HG03565 (cell line): ENCODE measurements around the gene EFCAB13.

Experiments used
- ATAC-seq: cut with Tn5 transposase; IDR thresholded peaks from one replicate; pipeline ENCODE4 v1.9.1; 2021; ENCODE audit warnings: mild to moderate bottlenecking, moderate library complexity; ENCODE audit not compliant: unreplicated experiment

EFCAB13 gene

DNA sequence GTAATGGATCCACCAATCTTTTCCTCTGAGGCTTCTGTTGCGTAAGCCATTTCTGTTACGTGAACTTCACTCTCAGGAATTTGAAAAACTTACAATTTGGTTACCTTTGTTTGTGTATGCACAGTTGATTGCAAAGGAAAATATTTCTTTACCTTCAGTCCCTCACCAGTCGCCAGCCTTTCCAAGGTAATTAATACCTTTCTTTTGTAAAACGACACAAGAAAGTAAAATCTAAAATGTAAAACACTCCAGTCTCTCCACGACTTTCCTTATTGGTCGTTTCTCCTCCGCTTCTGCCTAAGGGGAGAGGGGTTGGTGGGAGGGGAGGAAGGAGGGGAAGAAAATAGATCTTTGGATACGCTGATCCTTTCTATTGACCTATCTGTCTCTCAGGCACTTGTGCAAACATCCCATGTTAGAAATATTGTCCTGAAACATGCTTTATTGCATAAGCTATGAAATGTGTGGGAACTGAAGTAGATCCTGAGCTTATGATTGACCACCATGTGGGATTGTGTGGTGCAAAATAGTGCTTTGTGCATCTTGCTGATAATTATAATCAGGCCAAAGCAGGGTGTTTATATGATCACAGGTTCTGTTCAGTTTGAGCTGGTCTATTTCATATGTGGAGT is 32.4 kb upstream of the EFCAB13 start:
- no peak for ATAC-seq

DNA sequence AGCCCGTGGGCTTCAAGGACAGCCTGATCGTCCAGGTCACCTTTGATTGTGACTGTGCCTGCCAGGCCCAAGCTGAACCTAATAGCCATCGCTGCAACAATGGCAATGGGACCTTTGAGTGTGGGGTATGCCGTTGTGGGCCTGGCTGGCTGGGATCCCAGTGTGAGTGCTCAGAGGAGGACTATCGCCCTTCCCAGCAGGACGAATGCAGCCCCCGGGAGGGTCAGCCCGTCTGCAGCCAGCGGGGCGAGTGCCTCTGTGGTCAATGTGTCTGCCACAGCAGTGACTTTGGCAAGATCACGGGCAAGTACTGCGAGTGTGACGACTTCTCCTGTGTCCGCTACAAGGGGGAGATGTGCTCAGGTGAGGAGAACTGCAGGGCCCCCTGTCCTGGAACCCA is 31.5 kb upstream of the EFCAB13 start:
- no peak for ATAC-seq

DNA sequence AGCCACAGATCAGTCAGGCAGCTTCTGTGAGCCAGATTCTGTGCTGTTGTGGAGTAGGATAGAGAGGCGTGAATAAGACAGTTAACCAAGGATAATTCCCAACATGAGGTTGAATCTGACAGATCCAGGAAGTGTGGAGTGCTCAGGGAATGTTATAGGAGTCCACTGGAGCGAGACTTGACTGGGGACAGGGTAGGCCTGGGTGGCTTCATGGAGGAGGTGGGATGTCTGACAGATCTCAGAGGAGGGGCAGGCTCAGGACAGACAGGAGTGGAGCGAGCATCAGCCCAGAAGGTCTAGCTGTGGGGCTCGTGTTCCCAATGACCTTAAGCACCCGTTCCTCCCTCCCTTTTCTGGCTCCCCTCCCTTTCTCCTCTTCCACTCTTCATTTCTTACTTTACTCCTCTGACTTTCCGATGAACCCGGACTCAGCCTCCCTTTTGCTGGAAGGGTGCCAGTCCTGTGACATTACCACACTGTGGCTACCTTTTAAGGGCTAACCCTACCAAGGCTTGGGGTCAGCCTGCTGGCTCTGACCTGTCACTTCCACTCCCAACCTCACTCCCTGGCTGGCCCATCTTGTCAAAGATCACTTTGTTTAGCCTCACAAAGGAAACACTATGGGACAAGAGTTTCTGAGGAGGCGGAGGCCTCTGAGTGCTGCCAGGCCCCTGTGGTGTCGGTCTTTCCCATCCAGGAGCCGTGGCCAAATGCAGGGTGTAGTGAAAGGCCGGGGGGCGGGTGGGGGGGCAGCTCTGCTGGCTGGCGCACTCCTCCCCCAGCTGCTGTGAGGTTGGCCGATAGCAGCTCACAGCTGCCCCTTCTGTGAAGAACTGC is 28.5 kb upstream of the EFCAB13 start:
- ATAC-seq, result no peak

DNA sequence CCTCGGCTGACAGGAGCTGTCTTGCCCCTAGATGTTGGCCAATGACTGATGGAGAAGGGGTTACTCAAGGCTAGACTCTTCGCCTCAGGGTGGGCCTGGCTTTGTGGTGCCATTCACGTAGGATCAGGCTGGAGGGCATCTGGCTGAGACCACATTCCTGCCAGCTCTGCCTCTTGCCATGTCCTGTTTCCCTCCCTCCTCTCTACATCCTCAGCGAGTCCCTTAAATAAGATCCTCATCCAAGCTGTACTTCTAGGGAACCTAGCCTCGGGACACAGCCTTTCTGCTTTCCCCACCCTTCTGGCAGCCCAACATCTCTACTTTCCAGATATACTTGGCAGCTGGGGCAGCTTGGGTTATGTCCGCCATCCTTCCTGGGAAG is 27.9 kb upstream of the EFCAB13 start:
- ATAC-seq, result no peak

DNA sequence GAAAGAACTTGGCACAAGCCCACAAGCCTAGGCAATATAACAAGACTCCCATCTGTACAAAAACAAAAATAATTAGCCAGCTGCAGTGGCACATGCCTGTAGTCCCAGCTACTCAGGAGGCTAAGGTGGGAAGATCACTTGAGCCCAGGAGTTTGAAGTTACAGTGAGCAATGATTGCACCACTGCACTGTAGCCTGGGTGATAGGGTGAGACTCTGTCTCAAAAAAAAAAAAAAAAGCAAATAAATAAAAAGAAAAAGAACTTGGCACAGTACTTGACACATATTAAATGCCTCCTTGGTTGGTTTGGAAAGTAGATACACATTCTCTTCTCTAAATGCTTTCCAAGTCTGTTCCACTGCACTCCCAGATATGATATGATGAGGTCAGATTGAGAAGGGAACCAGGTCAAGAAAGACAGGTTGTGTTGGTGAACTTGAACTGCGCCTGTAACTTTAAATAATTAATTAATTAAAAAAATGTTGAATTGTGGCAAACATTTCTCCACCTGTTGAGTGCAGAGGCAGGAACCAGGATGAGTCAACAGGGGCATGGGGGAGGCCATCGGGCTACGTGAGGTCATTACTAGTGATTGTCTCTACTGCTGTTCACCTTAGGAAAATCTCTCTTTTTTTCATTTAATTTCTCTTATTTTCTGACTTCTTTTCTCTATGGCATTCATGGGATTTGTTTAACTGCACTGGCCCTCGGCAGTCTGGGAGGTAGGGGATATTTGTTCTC is 25.9 kb upstream of the EFCAB13 start:
- ATAC-seq, result no peak

DNA sequence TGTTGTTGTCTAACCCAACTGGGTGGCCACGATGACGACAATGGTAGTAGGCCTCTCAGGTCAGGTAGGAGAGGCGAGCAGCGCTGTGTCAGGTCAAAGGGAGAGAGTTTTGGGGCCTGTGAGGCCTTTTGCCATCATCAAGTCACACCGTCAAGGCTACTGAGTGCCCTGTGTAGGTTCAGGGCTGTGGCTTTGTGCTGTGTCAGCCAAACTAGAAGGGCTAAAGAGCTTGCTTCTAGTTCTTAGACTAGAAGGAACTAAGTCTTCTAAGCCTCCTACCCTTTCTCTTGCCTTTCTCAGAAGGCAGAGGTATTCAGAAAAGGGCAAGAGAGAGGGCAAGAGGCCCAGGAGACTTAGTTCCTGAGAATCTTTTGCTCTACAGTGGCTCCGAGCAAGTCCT is 25.0 kb upstream of the EFCAB13 start:
- ATAC-seq, result no peak

DNA sequence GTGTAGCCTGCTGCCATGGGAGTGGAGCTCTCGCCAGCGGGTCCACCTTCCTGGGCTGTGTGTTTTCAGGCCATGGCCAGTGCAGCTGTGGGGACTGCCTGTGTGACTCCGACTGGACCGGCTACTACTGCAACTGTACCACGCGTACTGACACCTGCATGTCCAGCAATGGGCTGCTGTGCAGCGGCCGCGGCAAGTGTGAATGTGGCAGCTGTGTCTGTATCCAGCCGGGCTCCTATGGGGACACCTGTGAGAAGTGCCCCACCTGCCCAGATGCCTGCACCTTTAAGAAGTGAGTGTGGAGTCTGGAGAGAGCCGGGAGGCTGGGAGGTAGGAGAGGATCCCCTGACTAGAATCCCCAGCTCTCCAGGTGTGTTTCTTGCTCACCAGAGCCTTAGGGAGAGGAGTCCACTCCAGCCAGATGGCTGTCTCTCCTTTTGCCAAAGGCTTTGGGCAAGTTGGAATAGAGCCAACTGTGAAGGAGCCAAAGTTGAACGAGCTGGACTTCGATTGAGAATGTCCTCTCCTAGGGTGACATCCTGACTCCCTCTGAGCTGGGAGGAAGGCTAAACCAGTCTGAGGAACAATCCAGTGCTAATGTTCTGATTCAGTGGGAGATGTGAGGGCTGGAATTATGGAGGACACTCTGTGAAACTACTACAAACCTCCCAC is 24.4 kb upstream of the EFCAB13 start:
- ATAC-seq, result no peak

DNA sequence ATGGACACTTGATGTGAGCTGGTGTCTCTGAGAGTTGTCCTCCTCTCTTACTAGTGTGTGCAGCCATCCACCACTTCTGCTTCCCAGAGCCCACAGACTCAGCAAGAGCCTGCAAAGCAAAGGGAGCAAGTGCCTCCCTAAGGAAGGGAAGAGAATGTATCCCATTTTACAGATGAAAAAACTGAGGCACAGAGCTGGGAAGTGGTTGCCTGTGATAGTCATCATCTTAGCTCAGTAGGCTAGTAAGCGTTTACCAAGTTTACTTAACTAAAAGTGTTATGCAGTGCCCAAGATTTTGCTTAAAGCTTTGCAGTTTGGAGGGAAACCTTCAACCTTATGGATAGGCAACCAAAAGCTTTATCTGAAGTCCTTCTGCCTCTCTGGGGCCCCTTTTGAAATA is 23.0 kb upstream of the EFCAB13 start:
- no peak for ATAC-seq

DNA sequence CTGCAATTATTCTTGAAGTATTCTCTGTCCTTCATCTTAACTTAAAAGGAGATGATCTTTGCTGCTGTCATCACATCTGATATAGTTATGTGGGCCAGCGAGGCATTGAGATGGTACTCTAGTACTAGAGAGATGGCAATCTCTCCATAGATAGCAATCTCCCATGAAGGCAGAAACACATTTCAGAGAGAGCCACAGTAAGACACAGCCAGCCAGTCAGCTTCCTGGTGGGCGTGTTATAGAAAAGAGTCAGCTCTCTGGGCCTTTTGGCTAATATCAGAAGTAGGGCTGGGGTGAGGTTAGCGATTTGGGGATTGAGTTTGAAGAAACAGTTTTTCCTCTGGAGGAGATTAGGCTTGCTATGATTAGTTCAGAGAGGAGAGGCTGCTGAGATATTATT is 22.6 kb upstream of the EFCAB13 start:
- ATAC-seq, result no peak

DNA sequence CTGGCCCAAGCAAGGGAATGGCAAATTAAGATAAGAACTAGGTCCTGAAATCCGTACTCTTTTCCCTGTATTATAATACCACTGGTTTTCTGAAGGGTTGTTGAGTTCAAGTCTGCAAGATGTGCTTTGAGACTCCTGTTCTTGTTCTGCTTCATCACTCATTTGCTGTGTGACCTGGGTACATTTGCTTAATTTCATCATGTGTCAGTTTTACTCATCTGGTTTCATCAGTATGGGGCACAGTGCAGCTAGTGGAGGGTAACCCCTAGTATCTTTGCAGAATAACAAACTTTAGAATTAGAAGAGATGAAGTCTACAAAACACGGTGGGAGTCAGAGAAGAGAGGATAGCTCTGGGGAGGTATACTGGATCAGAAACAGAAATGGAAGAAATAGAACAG is 21.9 kb upstream of the EFCAB13 start:
- ATAC-seq, result no peak

DNA sequence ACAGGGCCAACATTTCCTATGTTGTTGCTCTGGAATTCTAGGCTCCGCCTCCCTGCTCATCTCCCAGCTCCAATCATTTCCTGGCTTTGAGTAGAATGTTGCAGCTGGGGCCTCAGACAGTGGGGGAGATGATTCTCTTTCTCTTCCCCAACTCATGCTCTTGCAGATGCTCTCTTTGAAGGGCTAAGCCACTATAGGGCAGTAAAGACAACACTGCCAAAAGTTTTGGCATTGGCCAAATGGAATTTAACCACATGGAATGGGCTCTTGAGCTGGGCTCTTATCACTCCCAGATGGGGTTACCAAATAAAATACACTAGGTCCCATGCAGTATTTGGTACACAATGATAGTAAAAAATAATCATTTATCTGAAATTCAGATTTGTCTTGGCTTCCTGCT is 19.6 kb upstream of the EFCAB13 start:
- no peak for ATAC-seq

DNA sequence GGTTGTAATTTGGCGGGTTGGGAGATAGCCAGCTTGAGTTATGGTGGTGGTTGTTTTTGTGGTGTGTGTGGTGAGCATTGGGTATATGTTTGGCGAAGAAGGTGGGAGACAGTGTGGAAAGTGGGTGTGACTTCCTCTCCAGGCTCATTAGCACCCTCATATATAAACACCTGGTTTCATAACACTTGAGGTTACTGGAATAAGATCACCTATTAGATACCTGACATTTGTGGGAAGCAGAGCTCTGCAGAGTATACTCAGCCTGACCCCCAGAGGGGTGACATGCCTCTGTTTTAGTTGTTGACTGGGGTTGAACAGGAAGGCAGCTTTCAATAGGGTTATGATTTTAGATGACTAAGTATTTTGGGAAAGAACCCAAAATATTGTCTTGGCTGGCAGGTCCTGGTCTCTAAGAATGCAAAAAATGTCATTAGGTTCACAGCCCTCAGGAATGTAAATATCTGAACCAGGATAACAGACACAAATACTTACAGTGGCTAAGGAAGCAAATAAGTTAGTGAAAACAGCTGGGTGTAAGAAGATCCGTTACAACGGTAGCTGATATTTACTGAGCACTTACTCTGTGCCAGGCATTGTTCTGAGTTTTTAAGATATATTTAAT is 18.3 kb upstream of the EFCAB13 start:
- ATAC-seq, result no peak

DNA sequence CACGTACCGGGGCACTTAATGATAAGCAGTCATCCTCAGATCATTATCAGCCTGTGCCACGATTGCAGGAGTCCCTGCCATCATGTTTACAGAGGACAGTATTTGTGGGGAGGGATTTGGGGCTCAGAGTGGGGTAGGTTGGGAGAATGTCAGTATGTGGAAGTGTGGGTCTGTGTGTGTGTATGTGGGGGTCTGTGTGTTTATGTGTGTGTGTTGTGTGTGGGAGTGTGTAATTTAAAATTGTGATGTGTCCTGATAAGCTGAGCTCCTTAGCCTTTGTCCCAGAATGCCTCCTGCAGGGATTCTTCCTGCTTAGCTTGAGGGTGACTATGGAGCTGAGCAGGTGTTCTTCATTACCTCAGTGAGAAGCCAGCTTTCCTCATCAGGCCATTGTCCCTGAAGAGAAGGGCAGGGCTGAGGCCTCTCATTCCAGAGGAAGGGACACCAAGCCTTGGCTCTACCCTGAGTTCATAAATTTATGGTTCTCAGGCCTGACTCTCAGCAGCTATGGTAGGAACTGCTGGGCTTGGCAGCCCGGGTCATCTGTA is 13.5 kb upstream of the EFCAB13 start:
- no peak for ATAC-seq

DNA sequence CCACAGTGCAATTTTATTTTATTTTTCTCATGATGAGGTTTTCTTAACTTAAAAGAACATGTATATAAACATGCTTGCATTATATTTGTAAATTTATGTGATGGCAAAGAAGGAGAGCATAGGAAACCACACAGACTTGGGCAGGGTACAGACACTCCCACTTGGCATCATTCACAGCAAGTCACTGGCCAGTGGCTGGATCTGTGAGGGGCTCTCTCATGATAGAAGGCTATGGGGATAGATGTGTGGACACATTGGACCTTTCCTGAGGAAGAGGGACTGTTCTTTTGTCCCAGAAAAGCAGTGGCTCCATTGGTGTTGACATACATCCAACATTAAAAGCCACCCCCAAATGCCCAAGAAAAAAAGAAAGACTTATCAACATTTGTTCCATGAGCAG is 12.3 kb upstream of the EFCAB13 start:
- ATAC-seq, result no peak

DNA sequence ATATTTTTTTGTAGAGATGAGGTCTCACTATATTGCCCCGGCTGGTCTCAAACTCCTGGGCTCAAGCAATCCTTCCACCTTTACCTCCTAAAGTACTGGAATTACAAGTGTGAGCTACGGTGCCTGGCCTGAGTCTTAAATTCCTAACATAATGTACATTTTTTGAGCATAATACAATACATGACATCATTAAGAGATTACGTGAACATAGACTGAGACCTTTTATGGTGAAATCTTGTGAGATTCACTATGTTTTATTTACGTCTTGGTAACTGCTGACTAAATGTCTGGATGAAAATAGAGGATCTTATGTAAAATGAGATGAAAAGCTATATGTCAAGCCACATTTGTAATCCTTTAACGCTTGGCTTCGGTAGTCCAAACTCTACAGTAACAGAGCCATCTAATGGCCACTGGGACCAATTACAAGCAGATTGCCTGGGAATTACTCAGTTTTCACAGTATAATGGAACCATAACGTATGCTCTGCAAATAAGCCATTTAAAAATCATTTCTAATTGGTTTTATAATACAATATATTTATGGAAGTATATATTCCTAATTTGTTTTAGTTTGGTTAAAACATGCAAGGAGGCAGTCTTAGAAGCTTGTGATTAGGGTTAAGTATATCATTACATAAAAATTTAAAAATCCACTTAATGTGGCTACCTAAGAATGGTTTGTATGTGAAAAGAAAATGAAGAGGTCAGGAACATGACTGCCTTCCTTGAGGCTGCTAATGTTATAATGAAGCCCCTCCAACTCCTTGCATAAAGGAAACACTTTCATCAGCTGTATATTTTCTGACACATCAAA is 8.1 kb upstream of the EFCAB13 start:
- ATAC-seq, result peak; percentile 51

DNA sequence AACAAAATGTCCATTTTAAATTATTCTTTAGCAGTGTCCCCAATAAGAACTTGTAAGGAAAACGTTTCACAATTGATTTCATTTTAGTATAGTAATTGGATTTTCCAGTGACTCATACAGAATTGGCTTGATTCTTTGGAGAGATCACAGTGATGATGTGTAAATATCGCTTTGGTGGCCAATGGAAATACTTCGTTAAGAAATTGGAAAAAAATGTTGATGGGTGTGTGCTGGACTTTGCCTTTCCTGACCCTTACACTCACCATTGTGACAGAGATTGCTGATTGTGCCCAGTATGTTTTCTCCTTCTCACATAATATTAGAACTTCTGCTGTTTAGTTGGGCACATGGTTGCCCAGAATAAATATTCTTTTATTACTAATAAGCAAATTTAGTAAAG is 7.4 kb upstream of the EFCAB13 start:
- ATAC-seq, result no peak

DNA sequence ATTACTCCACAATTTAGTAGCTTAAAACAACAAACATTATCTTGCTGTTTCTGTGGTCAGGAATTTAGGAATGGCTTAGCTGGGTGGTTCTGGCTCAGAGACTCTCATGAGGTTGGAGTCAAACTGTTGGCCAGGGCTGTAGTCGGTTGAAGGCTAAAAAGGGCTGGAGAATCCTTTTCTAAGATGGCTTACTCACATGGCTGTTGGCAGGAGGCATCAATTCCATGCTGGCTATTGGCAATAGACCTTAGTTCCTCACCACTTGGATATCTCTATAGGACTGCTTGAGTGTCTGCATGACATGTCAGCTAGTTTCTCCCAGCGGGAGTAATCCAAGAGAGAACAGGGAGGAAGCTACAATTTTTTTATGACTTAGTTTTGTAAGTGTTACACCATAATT is 6.6 kb upstream of the EFCAB13 start:
- no peak for ATAC-seq

DNA sequence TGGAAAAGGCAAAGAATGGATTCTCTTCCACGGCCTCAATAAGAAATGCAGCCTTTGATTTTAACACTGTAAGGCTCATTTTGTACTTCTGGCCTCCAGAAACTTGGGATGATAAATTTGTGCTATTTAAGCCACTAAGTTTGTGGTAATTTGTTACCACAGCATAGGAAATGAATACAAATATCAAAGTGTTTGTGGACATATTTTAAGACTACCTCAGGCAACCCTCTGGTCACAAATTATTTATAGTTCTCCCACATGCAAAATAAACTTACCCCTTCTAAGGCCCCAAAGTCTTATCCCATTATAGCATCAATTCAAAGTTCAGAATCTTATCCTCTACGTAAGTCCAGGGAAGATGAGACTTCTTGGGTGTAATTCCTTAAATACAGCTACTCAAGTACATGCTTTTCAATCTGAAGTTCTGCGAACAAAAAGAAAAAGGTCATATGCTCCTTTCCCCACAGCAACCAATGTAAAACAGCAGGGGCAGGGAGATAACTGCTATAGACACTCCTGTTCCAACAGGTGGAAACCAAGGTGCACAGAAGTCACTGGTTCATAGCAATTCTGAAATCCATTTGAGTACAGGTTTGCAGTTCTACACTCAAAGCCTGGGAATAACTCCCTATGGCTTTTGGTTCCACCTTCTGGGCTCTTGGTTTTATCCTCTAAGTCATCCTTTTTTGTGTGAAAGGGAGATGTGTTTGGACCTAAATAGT is 5.4 kb upstream of the EFCAB13 start:
- ATAC-seq, result no peak

DNA sequence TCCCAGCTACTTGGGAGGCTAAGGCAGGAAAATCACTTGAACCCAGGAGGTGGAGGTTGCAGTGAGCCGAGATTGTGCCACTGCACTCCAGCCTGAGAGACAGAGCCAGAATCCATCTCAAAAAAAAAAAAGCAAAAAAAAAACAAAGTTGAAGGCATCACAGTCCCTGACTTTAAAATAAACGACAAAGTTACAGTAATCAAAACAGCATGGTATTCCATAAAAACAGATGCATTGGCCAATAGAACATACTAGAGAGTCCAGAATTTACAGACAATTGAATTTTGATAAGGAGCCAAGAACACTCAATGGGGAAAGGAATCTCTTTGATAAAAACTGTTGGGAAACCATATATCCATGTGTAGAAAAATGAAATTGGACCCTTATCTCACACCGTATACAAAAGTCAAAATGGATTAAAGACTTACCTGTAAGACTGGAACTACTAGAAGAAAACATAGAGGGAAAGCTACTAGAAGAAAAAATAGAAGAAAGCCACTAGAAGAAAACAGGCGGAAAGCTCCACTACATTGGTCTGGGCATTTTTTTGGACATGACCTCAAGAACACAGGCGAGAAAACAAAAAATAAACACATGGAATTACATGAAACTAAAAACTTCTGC is 2.8 kb upstream of the EFCAB13 start:
- no peak for ATAC-seq
